SK-N-SH (cell line): ENCODE results near the gene ZNF804A. TPM values are rescaled to one million over a fixed set of nuclear protein-coding genes. Genes with fewer than 3 reads are reported as not detected.

Source experiments
- CTCF ChIA-PET: fragments of 300-600, 350-600 bp; formaldehyde crosslinking; extraction: SDS; loops from one replicate; lab custom pipeline; 2021; lab: Yijun Ruan, JAX
- POLR2A ChIA-PET: fragments of 350-600 bp; sonication (Branson Sonifier 250); formaldehyde crosslinking; extraction: SDS; loops from one replicate; lab custom pipeline; 2020; ENCODE audit warnings: antibody characterized with exemption, inconsistent platforms; lab: Yijun Ruan, JAX
- DNase-seq: peaks from one replicate; pipeline ENCODE4 v3.0.0; 2012
- H2AFZ ChIP-seq: fragments of 200-600 bp; sonication (generic); 2 replicates; pipeline ENCODE4 v1.8.1; 2016; ENCODE audit warnings: antibody characterized with exemption, mild to moderate bottlenecking, low read depth
- H3F3A ChIP-seq: fragments of 200-600 bp; sonication (generic); replicated peaks from 2 replicates; pipeline ENCODE3; 2016; ENCODE audit warnings: antibody characterized with exemption, mild to moderate bottlenecking; ENCODE audit not compliant: insufficient read depth
- H3K27ac ChIP-seq, 2 experiments: fragments of 200-500 bp in 1 of 2; fragments of 200-600 bp in 1 of 2; sonication (Bioruptor generic) in 1 of 2; sonication (generic), shearing (Covaris generic) in 1 of 2; 2 replicates each; pipeline versions ENCODE4 v1.5.1 to v1.6.1; 2014 to 2016; ENCODE audit warnings: low read depth in 2 of 2, inconsistent platforms in 1 of 2, low read length in 1 of 2, mild to moderate bottlenecking in 1 of 2, mixed read lengths in 1 of 2
- H3K27me3 ChIP-seq: fragments of 200-600 bp; sonication (generic), shearing (Covaris generic); 2 replicates; pipeline ENCODE4 v1.6.1; 2016; ENCODE audit warnings: mixed run types; ENCODE audit not compliant: insufficient read depth
- H3K36me3 ChIP-seq, 2 experiments: fragments of 200-500 bp in 1 of 2; fragments of 200-600 bp in 1 of 2; sonication (Bioruptor generic) in 1 of 2; sonication (generic) in 1 of 2; replicated peaks in 1 of 2; 2 replicates each; pipeline versions ENCODE3 to v1.5.1; 2014 to 2016; ENCODE audit warnings: low read length in 1 of 2, mild to moderate bottlenecking in 1 of 2; ENCODE audit not compliant: insufficient read depth in 2 of 2, control insufficient read depth in 1 of 2
- H3K4me1 ChIP-seq, 2 experiments: fragments of 200-500 bp in 1 of 2; fragments of 200-600 bp in 1 of 2; sonication (Bioruptor generic) in 1 of 2; sonication (generic), shearing (Covaris generic) in 1 of 2; 2 replicates each; pipeline versions ENCODE4 v1.5.1 to v1.6.1; 2014 to 2016; ENCODE audit warnings: low read depth in 1 of 2, low read length in 1 of 2, mixed run types in 1 of 2; ENCODE audit not compliant: insufficient read depth in 2 of 2, control insufficient read depth in 1 of 2
- H3K4me2 ChIP-seq: fragments of 200-600 bp; sonication (generic), shearing (Covaris generic); 2 replicates; pipeline ENCODE4 v1.6.1; 2017; ENCODE audit warnings: mixed run types
- H3K4me3 ChIP-seq, 2 experiments: fragments of 200-500 bp in 1 of 2; fragments of 200-600 bp in 1 of 2; sonication (Bioruptor generic) in 1 of 2; sonication (generic), shearing (Covaris generic) in 1 of 2; 2 replicates each; pipeline versions ENCODE4 v1.5.1 to v1.8.1; 2014 to 2016; ENCODE audit warnings: low read depth in 2 of 2, inconsistent platforms in 1 of 2, low read length in 1 of 2, mild to moderate bottlenecking in 1 of 2, mixed read lengths in 1 of 2, moderate library complexity in 1 of 2
- H3K79me2 ChIP-seq: fragments of 200-600 bp; sonication (generic); 2 replicates; pipeline ENCODE4 v1.8.1; 2017; ENCODE audit warnings: mild to moderate bottlenecking; ENCODE audit not compliant: insufficient read depth
- H3K9ac ChIP-seq: fragments of 200-600 bp; sonication (generic); 2 replicates; pipeline ENCODE4 v1.6.1; 2017; ENCODE audit warnings: mixed run types
- H3K9me2 ChIP-seq: fragments of 200-600 bp; sonication (generic); 2 replicates; pipeline ENCODE4 v1.6.1; 2017; ENCODE audit warnings: mixed run types
- H3K9me3 ChIP-seq: fragments of 200-600 bp; sonication (generic); 2 replicates; pipeline ENCODE4 v1.6.1; 2017; ENCODE audit warnings: mixed run types, mild to moderate bottlenecking, moderate library complexity
- H4K20me1 ChIP-seq: fragments of 200-600 bp; sonication (generic); 2 replicates; pipeline ENCODE4 v1.6.1; 2017; ENCODE audit warnings: mild to moderate bottlenecking, mixed run types; ENCODE audit not compliant: insufficient read depth
- CTCF ChIP-seq: fragments of 200-600 bp; sonication (generic); IDR thresholded peaks from 2 replicates; pipeline ENCODE4 v1.6.1; 2017; ENCODE audit warnings: antibody characterized with exemption, mild to moderate bottlenecking, moderate library complexity
- ELF1 ChIP-seq: IDR thresholded peaks from 2 replicates; pipeline ENCODE4 v1.4.0; 2012
- EP300 ChIP-seq, 2 experiments: IDR thresholded peaks; 2 replicates each; pipeline versions ENCODE4 v1.4.0 to v1.6.1; 2012; ENCODE audit warnings: borderline replicate concordance in 1 of 2, low read depth in 1 of 2, low read length in 1 of 2
- EZH2phosphoT487 ChIP-seq: fragments of 200-600 bp; sonication (generic); IDR thresholded peaks from 2 replicates; pipeline ENCODE4 v1.6.1; 2017; ENCODE audit warnings: low read depth, mixed run types, mild to moderate bottlenecking, antibody characterized with exemption, moderate library complexity, borderline replicate concordance
- FOXJ3 ChIP-seq: sonication (generic); formaldehyde crosslinking; IDR thresholded peaks from 2 replicates; pipeline ENCODE4 v1.5.1; 2020; ENCODE audit warnings: mild to moderate bottlenecking, missing genetic modification reagents
- GABPA ChIP-seq: IDR thresholded peaks from 2 replicates; pipeline ENCODE4 v1.4.0; 2012; ENCODE audit warnings: low read depth, mild to moderate bottlenecking
- IRF3 ChIP-seq: fragments of 150-350 bp; IDR thresholded peaks from 2 replicates; pipeline ENCODE4 v1.6.1; 2016; ENCODE audit warnings: mild to moderate bottlenecking, low read depth, low read length
- JUND ChIP-seq: IDR thresholded peaks from 2 replicates; pipeline ENCODE4 v1.4.0; 2012
- NRF1 ChIP-seq: IDR thresholded peaks from 2 replicates; pipeline ENCODE4 v1.6.1; 2012; ENCODE audit warnings: low read depth, mild to moderate bottlenecking, low read length
- PBX3 ChIP-seq: IDR thresholded peaks from 2 replicates; pipeline ENCODE4; 2012
- RCOR1 ChIP-seq: fragments of 150-350 bp; IDR thresholded peaks from 2 replicates; pipeline ENCODE4 v1.6.1; 2017; ENCODE audit warnings: antibody characterized with exemption, low read length
- RFX5 ChIP-seq: IDR thresholded peaks from 2 replicates; pipeline ENCODE4 v1.6.1; 2012; ENCODE audit warnings: mild to moderate bottlenecking, improper control_type of control experiment, low read length
- RXRA ChIP-seq: IDR thresholded peaks from 2 replicates; pipeline ENCODE4 v1.4.0; 2012; ENCODE audit warnings: low read depth, mild to moderate bottlenecking, borderline replicate concordance
- TEAD4 ChIP-seq: IDR thresholded peaks from 2 replicates; pipeline ENCODE4 v1.4.0; 2012; ENCODE audit warnings: mild to moderate bottlenecking, borderline replicate concordance; ENCODE audit not compliant: insufficient read depth
- USF2 ChIP-seq: fragments of 150-350 bp; IDR thresholded peaks from 2 replicates; pipeline ENCODE4 v1.6.1; 2017; ENCODE audit warnings: antibody characterized with exemption, low read length, low read depth, borderline replicate concordance
- YY1 ChIP-seq: IDR thresholded peaks from 2 replicates; pipeline ENCODE4 v1.4.0; 2012; ENCODE audit warnings: low read depth, mild to moderate bottlenecking
- polyA plus RNA-seq, 3 experiments: library from polyadenylated mRNA; depleted of rRNA; stranded (reverse); fragments of >200 nt; gene quantifications; 2 replicates each; pipeline ENCODE4 v1.2.3, GENCODE V29; 2012

Gene ZNF804A
- polyA plus RNA-seq, 1 of the 3 experiments (the other 2 are of a cell fraction) = 0.02 TPM

GRCh38 chr2:184927040-184927439, 328.7 kb downstream of the ZNF804A start (continued):
- TF ChIP-seq EP300 (IDR thresholded peaks at IDR 0.05; ENCODE audit: borderline replicate concordance in 1 of 2, low read depth in 1 of 2, low read length in 1 of 2) (no peak), IRF3 (no peak), RCOR1 (no peak), USF2 (no peak), TEAD4 (no peak), RFX5 (no peak)

- Histone ChIP-seq H3K27me3 (no peaks in the 10 kb centered on the region), H3K79me2 (no peaks in the 10 kb centered on the region), H3F3A (no peaks in the 10 kb centered on the region), H2AFZ (no peak overlapping the region), H3K9ac (no peak overlapping the region), H3K9me2 (no peaks in the 10 kb centered on the region), H3K9me3 (no peaks in the 10 kb centered on the region), H3K4me3 (no peak overlapping the region), H3K4me2 (no peak overlapping the region), H3K4me1 (no peaks in the 10 kb centered on the region), H3K27ac (no peak overlapping the region), H4K20me1 (no peaks in the 10 kb centered on the region), H3K36me3 (no peaks in the 10 kb centered on the region)
- POLR2A ChIA-PET = no interaction called here
- no peak for DNase-seq
- CTCF ChIA-PET = no interaction called here
- TF ChIP-seq NRF1 (no peak), YY1 (no peak), PBX3 (no peak), EZH2phosphoT487 (no peak), ELF1 (no peak), RXRA (no peak), RFX5 (no peak), FOXJ3 (CRISPR knock-in tag) (no peak), EP300 (IDR thresholded peaks at IDR 0.05; ENCODE audit: borderline replicate concordance in 1 of 2, low read depth in 1 of 2, low read length in 1 of 2) (no peak), CTCF (no peak), GABPA (no peak), JUND (no peak)
These were observed 338.4 kb downstream of the ZNF804A start for GRCh38 chr2:184936761-184937160.
